Ectodermal cell (in vitro differentiated cells): ENCODE results near the gene KCNA3.
"Not testable (repeated sequence)": the region's sequence is repeated elsewhere in the genome, so short reads cannot be mapped to it uniquely, and the experiment has no call there.

Source experiments
- H3K27ac ChIP-seq: 2 replicates; pipeline ENCODE4 v1.7.0; 2013; ENCODE audit warnings: mild to moderate bottlenecking, low read depth, low read length; ENCODE audit not compliant: insufficient read depth, poor library complexity, severe bottlenecking
- H3K27me3 ChIP-seq: 2 replicates; pipeline ENCODE4 v1.7.0; 2013; ENCODE audit warnings: mild to moderate bottlenecking, low read length; ENCODE audit not compliant: insufficient read depth, control insufficient read depth, poor library complexity, severe bottlenecking
- H3K36me3 ChIP-seq: one replicate; pipeline ENCODE4 v1.7.0; 2013; ENCODE audit warnings: low read length; ENCODE audit not compliant: control insufficient read depth, insufficient read depth
- H3K4me1 ChIP-seq: one replicate; pipeline ENCODE4 v1.7.0; 2013; ENCODE audit warnings: low read length; ENCODE audit not compliant: control insufficient read depth, insufficient read depth
- H3K4me3 ChIP-seq: 2 replicates; pipeline ENCODE4 v1.7.0; 2013; ENCODE audit warnings: low read depth, low read length, control low read depth; ENCODE audit not compliant: insufficient read depth
- H3K9me3 ChIP-seq: 2 replicates; pipeline ENCODE4 v1.7.0; 2013; ENCODE audit warnings: mild to moderate bottlenecking, low read length, moderate library complexity; ENCODE audit not compliant: control insufficient read depth
- WGBS, 2 experiments: methylation state at CpG; one replicate each; pipeline ENCODE4 v1.1.7; 2013; ENCODE audit warnings: missing lambda C conversion rate in 2 of 2; 5-methylcytosine and 5-hydroxymethylcytosine counted together

The KCNA3 gene

GRCh38 chr1:110668549-110668948 is 6.2 kb downstream of the KCNA3 start:
- Histone ChIP-seq H3K9me3 (no peaks in the 10 kb centered on the region), H3K27me3 (peaks cover 46% of the 10 kb centered on the region), H3K27ac (no peak overlapping the region), H3K36me3 (no peaks in the 10 kb centered on the region), H3K4me1 (no peaks in the 10 kb centered on the region), H3K4me3 (no peak overlapping the region)
- WGBS, 2 experiments, result 62 to 67% methylated on average over 3 to 4 of the region's 4 CpGs

GRCh38 chr1:110667776-110668175 is 7.0 kb downstream of the KCNA3 start:
- 73 to 96% methylated on average over 2 of the region's 2 CpGs for WGBS, 2 experiments
- Histone ChIP-seq H3K9me3 (no peaks in the 10 kb centered on the region), H3K27me3 (peaks cover 38% of the 10 kb centered on the region), H3K36me3 (no peaks in the 10 kb centered on the region), H3K4me3 (no peak overlapping the region), H3K4me1 (no peaks in the 10 kb centered on the region), H3K27ac (no peak overlapping the region)

- no peaks in the 10 kb centered on the region for H3K27me3 ChIP-seq
- H3K4me1 ChIP-seq, result no peaks in the 10 kb centered on the region
- H3K4me3 ChIP-seq, result no peak overlapping the region
- H3K36me3 ChIP-seq, result no peaks in the 10 kb centered on the region
- H3K9me3 ChIP-seq, result no peaks in the 10 kb centered on the region
- WGBS, 2 experiments, result 94 to 97% methylated on average over 2 of the region's 2 CpGs
- H3K27ac ChIP-seq, result no peak overlapping the region
Observed at GRCh38 chr1:110663241-110663640, 11.5 kb downstream of the KCNA3 start.

- not testable (repeated sequence) for H3K4me3 ChIP-seq, H3K36me3 ChIP-seq, H3K27ac ChIP-seq, H3K27me3 ChIP-seq, H3K9me3 ChIP-seq, H3K4me1 ChIP-seq
- WGBS, 2 experiments, result 90 to 95% methylated on average over 3 of the region's 3 CpGs
Observed at GRCh38 chr1:110659559-110659958, 15.2 kb downstream of the KCNA3 start.

GRCh38 chr1:110657351-110657750 is 17.4 kb downstream of the KCNA3 start:
- Histone ChIP-seq H3K4me1 (no peaks in the 10 kb centered on the region), H3K27ac (no peak overlapping the region), H3K4me3 (no peak overlapping the region), H3K36me3 (no peaks in the 10 kb centered on the region), H3K27me3 (no peaks in the 10 kb centered on the region), H3K9me3 (no peaks in the 10 kb centered on the region)
- 80 to 85% methylated on average over 1 of the region's 2 CpGs for WGBS, 2 experiments

GRCh38 chr1:110650609-110651008 is 24.1 kb downstream of the KCNA3 start:
- no peak overlapping the region for H3K27ac ChIP-seq
- H3K4me3 ChIP-seq, result no peak overlapping the region
- H3K4me1 ChIP-seq, result no peaks in the 10 kb centered on the region
- no peaks in the 10 kb centered on the region for H3K9me3 ChIP-seq
- no peaks in the 10 kb centered on the region for H3K27me3 ChIP-seq
- 83 to 89% methylated on average over 2 of the region's 2 CpGs for WGBS, 2 experiments
- no peaks in the 10 kb centered on the region for H3K36me3 ChIP-seq

- Histone ChIP-seq H3K27me3 (no peaks in the 10 kb centered on the region), H3K4me3 (no peak overlapping the region), H3K36me3 (no peaks in the 10 kb centered on the region), H3K27ac (no peak overlapping the region), H3K9me3 (no peaks in the 10 kb centered on the region), H3K4me1 (no peaks in the 10 kb centered on the region)
- 67 to 78% methylated on average over 1 of the region's 2 CpGs for WGBS, 2 experiments
Observed at GRCh38 chr1:110648417-110648816, 26.3 kb downstream of the KCNA3 start.

GRCh38 chr1:110647254-110647891 is 27.4 kb downstream of the KCNA3 start:
- Histone ChIP-seq H3K36me3 (no peaks in the 10 kb centered on the region), H3K27me3 (no peaks in the 10 kb centered on the region), H3K9me3 (no peaks in the 10 kb centered on the region), H3K27ac (no peak overlapping the region), H3K4me3 (no peak overlapping the region), H3K4me1 (no peaks in the 10 kb centered on the region)
- 91 to 93% methylated on average over 4 of the region's 5 CpGs for WGBS, 2 experiments

GRCh38 chr1:110645821-110646735 is 28.7 kb downstream of the KCNA3 start:
- Histone ChIP-seq H3K4me1 (no peaks in the 10 kb centered on the region), H3K4me3 (no peak overlapping the region), H3K27me3 (no peaks in the 10 kb centered on the region), H3K27ac (no peak overlapping the region), H3K36me3 (no peaks in the 10 kb centered on the region), H3K9me3 (no peaks in the 10 kb centered on the region)
- 83 to 98% methylated on average over 2 to 4 of the region's 4 CpGs for WGBS, 2 experiments

GRCh38 chr1:110645211-110645610 is 29.5 kb downstream of the KCNA3 start:
- Histone ChIP-seq H3K27ac (no peak overlapping the region), H3K9me3 (no peaks in the 10 kb centered on the region), H3K4me3 (no peak overlapping the region), H3K36me3 (no peaks in the 10 kb centered on the region), H3K4me1 (no peaks in the 10 kb centered on the region), H3K27me3 (no peaks in the 10 kb centered on the region)
